RWPE1 (cell line): ENCODE results near the gene DCAF11.

ENCODE experiments used
- CTCF ChIA-PET: fragments of 350-600 bp; sonication (Branson Sonifier 250); formaldehyde crosslinking; extraction: SDS; loops from one replicate; lab custom pipeline; 2021; lab: Yijun Ruan, JAX
- POLR2A ChIA-PET: fragments of 400-600 bp; formaldehyde crosslinking; extraction: SDS; loops from one replicate; lab custom pipeline; 2020; ENCODE audit warnings: antibody characterized with exemption; ENCODE audit not compliant: low non-redundant PET; lab: Yijun Ruan, JAX
- DNase-seq: peaks from one replicate; pipeline ENCODE4 v3.0.0; 2012; ENCODE audit warnings: low spot score
- H3K27ac ChIP-seq: fragments of 450-650 bp; 2 replicates; pipeline ENCODE4 v1.5.1; 2017
- CTCF ChIP-seq: fragments of 450-650 bp; conservative IDR thresholded peaks from 2 replicates; pipeline ENCODE4 v1.5.1; 2017; ENCODE audit warnings: low read depth, mild to moderate bottlenecking

The DCAF11 gene

GRCh38 chr14:24082411-24083080, 32.0 kb upstream of the DCAF11 start:
- no peak overlapping the region for H3K27ac ChIP-seq
- TF ChIP-seq CTCF, result no peak
- ChIA-PET CTCF (interaction anchor here (1.0 kb wide), 1 partner anchor 24 kb away, joined by 6 read pairs; no protein-coding TSS in a partner anchor), POLR2A (interaction anchor here (0.6 kb wide), 1 partner anchor 20 kb away, joined by 3 read pairs; no protein-coding TSS in a partner anchor)
- no peak for DNase-seq

GRCh38 chr14:24083462-24083861, 31.1 kb upstream of the DCAF11 start:
- ChIA-PET POLR2A (no interaction called here), CTCF (no interaction called here)
- H3K27ac ChIP-seq, result no peak overlapping the region
- TF ChIP-seq CTCF, result no peak
- DNase-seq, result no peak

DNA sequence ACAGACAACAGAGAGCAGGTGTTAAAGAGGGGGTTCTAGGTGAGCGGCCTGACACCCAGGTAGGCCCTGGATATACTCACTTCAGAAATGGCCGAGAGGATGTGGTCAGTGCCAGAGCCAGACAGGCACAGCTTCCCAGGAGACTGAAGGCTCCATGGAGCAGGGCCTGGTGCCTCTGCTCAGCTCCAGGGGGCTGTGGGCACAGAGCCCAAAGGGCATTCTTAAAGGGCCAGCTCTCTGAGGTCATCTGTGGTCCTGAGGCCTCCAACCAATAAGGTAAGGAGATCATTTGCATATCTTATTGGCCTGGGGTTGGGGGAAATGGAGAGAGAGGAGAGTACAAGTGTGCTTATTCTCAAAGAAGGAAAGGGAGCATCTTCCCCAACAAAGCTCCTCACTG, 30.1 kb upstream of the DCAF11 start:
- no peak for DNase-seq

GRCh38 chr14:24085215-24085614, 29.4 kb upstream of the DCAF11 start:
- TF ChIP-seq CTCF, result no peak
- CTCF ChIA-PET, result interaction anchor here (0.6 kb wide), 2 partner anchors 74 to 1838 kb away, joined by 3 to 4 read pairs; no protein-coding TSS in a partner anchor
- POLR2A ChIA-PET, result no interaction called here

More for the DNA sequence above, 30.1 kb upstream of the DCAF11 start:
- no peak for TF ChIP-seq CTCF
- ChIA-PET CTCF (interaction anchor here (0.6 kb wide), 2 partner anchors 73 to 1837 kb away, joined by 3 to 4 read pairs; no protein-coding TSS in a partner anchor), POLR2A (no interaction called here)
- no peak overlapping the region for H3K27ac ChIP-seq

DNA sequence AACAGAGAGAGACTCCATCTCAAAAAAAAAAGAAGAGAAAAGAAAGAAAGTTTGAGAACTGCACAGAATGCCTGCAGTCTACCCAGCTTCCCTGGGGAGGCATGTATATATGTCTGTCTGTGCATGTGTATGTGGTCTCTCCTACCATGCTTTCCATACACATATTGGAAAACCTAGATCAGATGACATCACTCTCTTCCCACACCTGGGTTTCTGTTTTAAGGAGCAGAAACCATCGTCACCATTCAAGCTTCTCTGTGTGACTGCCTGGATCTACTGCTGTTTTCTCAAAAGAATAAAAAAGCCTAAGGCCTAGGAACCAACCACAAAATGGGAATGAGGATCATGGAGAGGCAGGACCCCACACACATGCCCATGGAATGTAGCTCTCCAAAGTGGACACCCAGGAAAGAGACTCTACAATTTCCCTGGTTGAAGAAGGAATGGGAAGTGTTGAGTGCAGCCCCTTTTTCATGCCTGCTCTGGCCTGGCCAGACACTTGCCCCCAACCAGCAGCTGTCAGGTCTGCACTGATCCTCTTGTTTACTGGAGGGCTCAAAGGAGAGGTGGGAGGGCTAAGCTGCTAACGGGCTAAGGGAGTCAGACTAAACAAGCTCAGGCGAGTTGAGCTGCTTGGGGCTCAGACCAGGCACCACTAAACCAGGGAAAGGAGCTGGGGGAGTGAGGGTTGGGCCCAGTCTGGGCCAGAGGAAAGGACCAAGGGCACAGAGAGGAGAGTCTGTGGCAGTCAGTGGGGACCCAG, 28.2 kb upstream of the DCAF11 start:
- DNase-seq, result no peak
- H3K27ac ChIP-seq, result no peak overlapping the region
- ChIA-PET CTCF (interaction anchor here (0.7 kb wide), 2 partner anchors 12 to 498 kb away, joined by 3 to 4 read pairs; no protein-coding TSS in a partner anchor), POLR2A (no interaction called here)
- TF ChIP-seq CTCF, result no peak

More at GRCh38 chr14:24085215-24085614, 29.4 kb upstream of the DCAF11 start:
- no peak overlapping the region for H3K27ac ChIP-seq
- DNase-seq, result no peak

GRCh38 chr14:24087004-24087403, 27.6 kb upstream of the DCAF11 start:
- no peak overlapping the region for H3K27ac ChIP-seq
- ChIA-PET POLR2A (no interaction called here), CTCF (no interaction called here)
- DNase-seq, result no peak
- no peak for TF ChIP-seq CTCF
